Bronchial epithelial cell (primary cell): ENCODE data around the gene MACROH2A2. TPM values are rescaled to one million over a fixed set of nuclear protein-coding genes. Genes with fewer than 3 reads are reported as not detected.
"Not testable (repeated sequence)": the region's sequence is repeated elsewhere in the genome, so short reads cannot be mapped to it uniquely, and the experiment has no call there.

ENCODE experiments used
- DNase-seq: peaks from one replicate; pipeline ENCODE4 v3.0.0-alpha.2; 2010; ENCODE audit warnings: low read depth
- FAIRE-seq: peaks from 2 replicates; lab custom pipeline; 2011; peaks lifted over from hg19 to GRCh38; lab: Jason Lieb, UNC
- H3K27me3 ChIP-seq: 2 replicates; pipeline ENCODE4 v1.5.1; 2011; ENCODE audit warnings: low read length; ENCODE audit not compliant: control insufficient read depth, insufficient read depth
- H3K36me3 ChIP-seq: 2 replicates; pipeline ENCODE4 v1.5.1; 2011; ENCODE audit warnings: low read length; ENCODE audit not compliant: control insufficient read depth, insufficient read depth
- H3K4me3 ChIP-seq: 2 replicates; pipeline ENCODE4 v1.5.1; 2011; ENCODE audit warnings: mild to moderate bottlenecking, low read depth, low read length, control low read depth
- total RNA-seq: library from RNA; depleted of rRNA; stranded (reverse); fragments of >200 nt; gene quantifications from 2 replicates; pipeline ENCODE4 v1.2.1, GENCODE V29; 2014
- TF ChIP-seq, protein P1 (sequence below): IDR thresholded peaks from 2 replicates; pipeline ENCODE4 v1.5.1; 2011; ENCODE audit warnings: mild to moderate bottlenecking, moderate library complexity, low read length, control low read depth, inconsistent platforms; ENCODE audit not compliant: insufficient read depth, severe bottlenecking

Gene MACROH2A2
- total RNA-seq, 1 donor from 2014 or later, result 11.3 TPM

DNA sequence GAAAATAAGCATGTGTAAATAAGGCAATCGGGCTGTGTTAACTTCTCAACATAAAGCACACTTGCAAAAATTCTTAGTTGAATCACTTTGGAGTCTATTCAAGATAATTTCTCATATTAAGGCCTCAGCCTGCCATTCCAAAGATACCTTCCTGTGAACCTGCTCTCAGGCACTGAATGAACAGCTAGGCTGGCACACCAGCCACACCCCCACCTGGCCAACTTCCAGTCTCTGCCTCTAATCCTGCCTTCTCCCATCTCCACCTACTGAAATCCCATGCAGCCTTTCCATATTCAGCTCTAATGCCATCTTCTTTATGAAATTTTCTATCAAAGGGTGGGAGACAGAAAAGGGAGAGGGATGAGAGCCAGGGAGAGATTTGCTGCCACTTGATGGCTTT is 17.1 kb upstream of the MACROH2A2 start:
- DNase-seq, result no peak
- H3K36me3 ChIP-seq, result no peaks in the 10 kb centered on the region
- no peaks in the 10 kb centered on the region for H3K27me3 ChIP-seq
- TF ChIP-seq, protein P1, sequence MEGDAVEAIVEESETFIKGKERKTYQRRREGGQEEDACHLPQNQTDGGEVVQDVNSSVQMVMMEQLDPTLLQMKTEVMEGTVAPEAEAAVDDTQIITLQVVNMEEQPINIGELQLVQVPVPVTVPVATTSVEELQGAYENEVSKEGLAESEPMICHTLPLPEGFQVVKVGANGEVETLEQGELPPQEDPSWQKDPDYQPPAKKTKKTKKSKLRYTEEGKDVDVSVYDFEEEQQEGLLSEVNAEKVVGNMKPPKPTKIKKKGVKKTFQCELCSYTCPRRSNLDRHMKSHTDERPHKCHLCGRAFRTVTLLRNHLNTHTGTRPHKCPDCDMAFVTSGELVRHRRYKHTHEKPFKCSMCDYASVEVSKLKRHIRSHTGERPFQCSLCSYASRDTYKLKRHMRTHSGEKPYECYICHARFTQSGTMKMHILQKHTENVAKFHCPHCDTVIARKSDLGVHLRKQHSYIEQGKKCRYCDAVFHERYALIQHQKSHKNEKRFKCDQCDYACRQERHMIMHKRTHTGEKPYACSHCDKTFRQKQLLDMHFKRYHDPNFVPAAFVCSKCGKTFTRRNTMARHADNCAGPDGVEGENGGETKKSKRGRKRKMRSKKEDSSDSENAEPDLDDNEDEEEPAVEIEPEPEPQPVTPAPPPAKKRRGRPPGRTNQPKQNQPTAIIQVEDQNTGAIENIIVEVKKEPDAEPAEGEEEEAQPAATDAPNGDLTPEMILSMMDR, result no peak
- no peak overlapping the region for H3K4me3 ChIP-seq
- FAIRE-seq, result no peak

DNA sequence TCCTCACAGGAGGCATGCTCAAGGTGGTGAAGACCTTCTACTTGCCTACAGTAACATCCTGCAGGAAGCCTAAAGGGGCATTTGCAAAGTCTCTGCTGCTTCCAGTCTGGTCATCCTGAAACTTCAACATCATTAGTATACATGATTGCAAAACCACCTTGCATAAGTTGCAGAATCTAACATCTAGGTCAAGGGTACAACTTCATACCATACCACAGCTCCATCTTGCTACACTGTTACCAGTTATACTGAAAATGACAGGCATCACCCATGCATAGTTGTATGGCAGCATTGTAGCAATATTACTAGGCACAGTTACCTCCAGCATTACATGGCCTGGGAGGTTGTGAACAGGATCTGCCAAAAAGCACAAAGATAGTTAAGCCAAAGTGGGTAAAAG is 13.7 kb upstream of the MACROH2A2 start:
- H3K27me3 ChIP-seq, result no peaks in the 10 kb centered on the region
- TF ChIP-seq, protein P1, result no peak
- FAIRE-seq (no peak), DNase-seq (no peak)
- H3K4me3 ChIP-seq, result no peak overlapping the region
- no peaks in the 10 kb centered on the region for H3K36me3 ChIP-seq

DNA sequence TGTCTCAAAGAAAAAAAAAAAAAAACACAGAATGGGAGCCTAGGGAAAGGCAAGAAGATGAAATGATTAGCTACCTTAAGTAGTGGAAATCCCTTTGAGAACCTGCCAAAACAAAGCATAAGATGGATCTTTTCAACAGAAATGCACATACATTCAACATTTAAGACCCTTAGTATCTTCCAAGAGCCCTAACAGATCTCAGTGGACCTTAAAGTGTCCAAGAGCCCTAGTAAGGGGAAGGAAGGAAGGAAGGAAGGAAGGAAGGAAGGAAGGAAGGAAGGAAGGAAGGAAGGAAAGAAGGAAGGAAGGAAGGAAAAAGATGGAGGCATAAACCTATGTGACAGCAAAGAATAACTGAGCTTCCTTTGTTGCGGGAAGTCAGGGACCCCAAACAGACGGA is 11.6 kb upstream of the MACROH2A2 start:
- TF ChIP-seq, protein P1, result no peak
- FAIRE-seq (no peak), DNase-seq (no peak)
- peaks cover 5% of the 10 kb centered on the region for H3K27me3 ChIP-seq
- no peak overlapping the region for H3K4me3 ChIP-seq
- no peaks in the 10 kb centered on the region for H3K36me3 ChIP-seq

DNA sequence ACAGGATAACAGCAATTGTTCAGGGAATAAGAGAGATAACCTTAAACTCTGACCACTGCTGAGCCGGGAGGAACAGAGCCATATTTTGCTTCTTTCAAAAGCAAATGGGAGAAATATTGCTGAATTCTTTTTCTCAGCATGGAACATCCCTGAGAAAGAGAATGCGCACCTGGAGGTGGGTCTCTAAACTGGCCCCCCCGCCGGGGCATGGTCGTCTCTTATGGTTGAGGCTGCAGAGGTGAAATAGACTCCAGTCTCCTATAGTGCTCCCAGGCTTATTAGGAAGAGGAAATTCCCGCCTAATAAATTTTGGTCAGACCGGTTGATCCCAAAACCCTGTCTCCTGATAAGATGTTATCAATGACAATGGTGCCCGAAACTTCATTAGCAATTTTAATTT is 10.9 kb upstream of the MACROH2A2 start:
- not testable (repeated sequence) for FAIRE-seq, H3K4me3 ChIP-seq, H3K27me3 ChIP-seq, DNase-seq, H3K36me3 ChIP-seq

DNA sequence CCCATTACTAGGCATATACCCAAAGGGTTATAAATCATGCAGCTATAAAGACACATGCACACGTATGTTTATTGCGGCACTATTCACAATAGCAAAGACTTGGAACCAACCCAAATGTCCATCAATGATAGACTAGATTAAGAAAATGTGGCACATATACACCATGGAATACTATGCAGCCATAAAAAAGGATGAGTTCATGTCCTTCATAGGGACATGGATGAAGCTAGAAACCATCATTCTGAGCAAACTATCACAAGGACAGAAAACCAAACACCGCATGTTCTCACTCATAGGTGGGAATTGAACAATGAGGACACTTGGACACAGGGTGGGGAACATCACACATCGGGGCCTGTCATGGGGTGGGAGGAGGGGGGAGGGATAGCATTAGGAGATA is 5.6 kb upstream of the MACROH2A2 start:
- not testable (repeated sequence) for DNase-seq, H3K4me3 ChIP-seq, H3K36me3 ChIP-seq, FAIRE-seq, H3K27me3 ChIP-seq

DNA sequence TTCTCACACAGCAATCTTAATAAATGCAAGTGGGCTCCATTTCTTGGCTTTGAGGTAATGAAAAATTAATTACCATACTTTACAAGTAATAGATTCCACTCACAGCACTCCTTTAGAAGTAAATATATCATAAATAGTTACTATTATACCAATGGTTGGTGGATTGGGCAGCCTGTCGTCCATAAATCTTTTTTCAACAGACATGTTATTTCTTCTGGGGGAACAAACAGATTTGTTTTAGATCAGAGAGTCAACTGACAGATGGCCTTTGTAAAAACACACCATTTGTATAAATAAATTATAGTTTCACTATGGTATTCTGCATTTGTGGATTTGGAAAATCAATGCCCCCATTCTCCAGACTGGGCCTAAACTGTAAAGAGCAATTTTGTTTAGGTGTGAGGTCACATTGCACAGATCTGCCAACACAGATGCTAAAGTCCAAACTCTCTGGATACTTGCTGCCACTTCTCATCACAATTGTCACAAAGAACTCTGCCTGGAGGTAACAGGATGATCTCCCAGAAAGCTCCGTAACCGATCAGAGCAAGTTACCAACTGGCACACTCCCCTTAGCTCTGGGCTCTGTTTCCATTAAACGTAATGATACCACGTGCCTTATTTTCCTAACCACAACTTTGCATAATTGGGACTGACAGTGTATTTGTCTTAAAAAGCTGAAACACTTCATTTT is 4.5 kb upstream of the MACROH2A2 start:
- H3K4me3 ChIP-seq, result no peak overlapping the region
- no peak for DNase-seq
- peaks cover 5% of the 10 kb centered on the region for H3K27me3 ChIP-seq
- FAIRE-seq, result no peak
- TF ChIP-seq, protein P1, result no peak
- no peaks in the 10 kb centered on the region for H3K36me3 ChIP-seq

DNA sequence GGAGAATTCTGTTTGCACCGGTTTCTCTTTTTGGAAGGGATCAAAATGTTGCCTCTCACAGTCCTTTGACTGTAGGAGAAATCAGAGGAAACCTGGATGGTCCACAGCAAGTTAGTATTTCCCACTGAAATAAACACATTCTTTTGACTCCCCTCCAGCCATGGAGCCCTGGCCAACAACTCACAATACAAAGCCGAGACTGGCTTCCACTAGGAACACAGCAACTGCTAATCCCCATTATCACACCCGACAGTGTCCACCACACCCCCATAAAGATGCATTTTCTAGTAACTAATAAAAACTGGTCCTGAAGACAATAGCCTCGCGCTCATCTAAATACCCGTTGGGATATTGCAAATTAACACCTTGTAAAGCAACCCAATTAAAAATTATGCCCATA is 798 bp upstream of the MACROH2A2 start:
- DNase-seq (no peak), FAIRE-seq (no peak)
- H3K4me3 ChIP-seq, result no peak overlapping the region
- H3K36me3 ChIP-seq, result no peaks in the 10 kb centered on the region
- TF ChIP-seq, protein P1, result no peak
- no peaks in the 10 kb centered on the region for H3K27me3 ChIP-seq
